PFSK-1 (cell line): ENCODE results near the gene ADAMTS17.

Experiments
- FOXP2 ChIP-seq: optimal IDR thresholded peaks from 2 replicates; pipeline ENCODE3; 2011; ENCODE audit warnings: borderline replicate concordance, control low read depth, inconsistent platforms; ENCODE audit not compliant: insufficient read depth; ENCODE audit errors: extremely low read length, extremely low read depth
- POLR2AphosphoS5 ChIP-seq: IDR thresholded peaks from 2 replicates; pipeline ENCODE4 v1.6.1; 2012; ENCODE audit warnings: low read depth, mild to moderate bottlenecking, control low read depth, low read length, moderate library complexity
- SIN3A ChIP-seq: IDR thresholded peaks from 2 replicates; pipeline ENCODE4 v1.6.1; 2012; ENCODE audit warnings: mild to moderate bottlenecking, low read length, moderate library complexity, borderline replicate concordance; ENCODE audit not compliant: insufficient read depth
- TAF1 ChIP-seq: IDR thresholded peaks from 2 replicates; pipeline ENCODE4 v1.6.1; 2012; ENCODE audit warnings: low read length, control low read depth, borderline replicate concordance; ENCODE audit not compliant: insufficient read depth
- TF ChIP-seq, protein P1 (sequence below), 2 experiments: IDR thresholded peaks; 2 replicates each; pipeline versions ENCODE4 v1.6.1 to v1.8.0; 2011 to 2012; ENCODE audit warnings: low read depth in 2 of 2, low read length in 2 of 2, control low read depth in 1 of 2, inconsistent platforms in 1 of 2, mild to moderate bottlenecking in 1 of 2, moderate library complexity in 1 of 2; ENCODE audit not compliant: insufficient read depth in 1 of 2

ADAMTS17 gene

DNA sequence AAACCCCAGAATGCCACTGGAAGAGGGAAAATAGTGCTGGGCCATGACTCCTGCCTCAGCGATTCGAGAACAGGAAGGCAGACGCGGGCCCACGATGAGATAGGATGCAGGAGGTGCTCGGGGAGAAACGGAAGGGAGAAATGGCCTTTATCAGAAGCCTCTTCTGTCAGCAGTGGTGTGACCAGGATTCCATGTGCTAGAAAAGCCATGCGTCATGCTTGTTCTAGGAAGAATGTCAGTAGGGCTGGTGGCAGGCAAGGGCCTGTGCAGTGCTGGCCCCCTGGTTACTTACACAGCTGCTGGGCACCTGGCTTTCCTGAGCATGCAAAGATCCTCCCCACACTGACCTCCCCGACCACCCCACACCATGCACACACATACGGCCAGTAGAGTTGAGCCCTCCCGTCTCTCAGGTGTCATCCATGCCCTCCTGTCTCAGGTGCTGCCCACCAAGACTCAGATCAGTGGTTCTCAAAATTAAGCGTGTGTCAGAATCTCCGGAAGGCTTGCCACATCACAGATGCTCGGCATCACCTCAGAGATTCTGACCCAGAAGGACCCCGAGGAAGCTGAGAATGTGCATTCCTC, 106.7 kb downstream of the ADAMTS17 start:
- TF ChIP-seq TAF1 = no peak

- TF ChIP-seq SIN3A = no peak
- no peak for TF ChIP-seq POLR2AphosphoS5
- no peak for TF ChIP-seq TAF1
- no peak for TF ChIP-seq FOXP2
Observed at GRCh38 chr15:100234158-100235029, 107.4 kb downstream of the ADAMTS17 start.

- no peak for TF ChIP-seq SIN3A
- no peak for TF ChIP-seq POLR2AphosphoS5
- TF ChIP-seq FOXP2 = no peak
- no peak for TF ChIP-seq TAF1
- TF ChIP-seq, protein P1, sequence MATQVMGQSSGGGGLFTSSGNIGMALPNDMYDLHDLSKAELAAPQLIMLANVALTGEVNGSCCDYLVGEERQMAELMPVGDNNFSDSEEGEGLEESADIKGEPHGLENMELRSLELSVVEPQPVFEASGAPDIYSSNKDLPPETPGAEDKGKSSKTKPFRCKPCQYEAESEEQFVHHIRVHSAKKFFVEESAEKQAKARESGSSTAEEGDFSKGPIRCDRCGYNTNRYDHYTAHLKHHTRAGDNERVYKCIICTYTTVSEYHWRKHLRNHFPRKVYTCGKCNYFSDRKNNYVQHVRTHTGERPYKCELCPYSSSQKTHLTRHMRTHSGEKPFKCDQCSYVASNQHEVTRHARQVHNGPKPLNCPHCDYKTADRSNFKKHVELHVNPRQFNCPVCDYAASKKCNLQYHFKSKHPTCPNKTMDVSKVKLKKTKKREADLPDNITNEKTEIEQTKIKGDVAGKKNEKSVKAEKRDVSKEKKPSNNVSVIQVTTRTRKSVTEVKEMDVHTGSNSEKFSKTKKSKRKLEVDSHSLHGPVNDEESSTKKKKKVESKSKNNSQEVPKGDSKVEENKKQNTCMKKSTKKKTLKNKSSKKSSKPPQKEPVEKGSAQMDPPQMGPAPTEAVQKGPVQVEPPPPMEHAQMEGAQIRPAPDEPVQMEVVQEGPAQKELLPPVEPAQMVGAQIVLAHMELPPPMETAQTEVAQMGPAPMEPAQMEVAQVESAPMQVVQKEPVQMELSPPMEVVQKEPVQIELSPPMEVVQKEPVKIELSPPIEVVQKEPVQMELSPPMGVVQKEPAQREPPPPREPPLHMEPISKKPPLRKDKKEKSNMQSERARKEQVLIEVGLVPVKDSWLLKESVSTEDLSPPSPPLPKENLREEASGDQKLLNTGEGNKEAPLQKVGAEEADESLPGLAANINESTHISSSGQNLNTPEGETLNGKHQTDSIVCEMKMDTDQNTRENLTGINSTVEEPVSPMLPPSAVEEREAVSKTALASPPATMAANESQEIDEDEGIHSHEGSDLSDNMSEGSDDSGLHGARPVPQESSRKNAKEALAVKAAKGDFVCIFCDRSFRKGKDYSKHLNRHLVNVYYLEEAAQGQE (IDR thresholded peaks at IDR 0.05; ENCODE audit: insufficient read depth in 1 of 2, low read depth in 2 of 2, low read length in 2 of 2) = no peak
Observed at GRCh38 chr15:100230784-100231183, 111.0 kb downstream of the ADAMTS17 start.

GRCh38 chr15:100229181-100230163, 112.3 kb downstream of the ADAMTS17 start:
- TF ChIP-seq FOXP2 = no peak
- TF ChIP-seq POLR2AphosphoS5 = no peak
- TF ChIP-seq TAF1 = no peak
- TF ChIP-seq, protein P1 (IDR thresholded peaks at IDR 0.05; ENCODE audit: insufficient read depth in 1 of 2, low read depth in 2 of 2, low read length in 2 of 2) = no peak
- no peak for TF ChIP-seq SIN3A

DNA sequence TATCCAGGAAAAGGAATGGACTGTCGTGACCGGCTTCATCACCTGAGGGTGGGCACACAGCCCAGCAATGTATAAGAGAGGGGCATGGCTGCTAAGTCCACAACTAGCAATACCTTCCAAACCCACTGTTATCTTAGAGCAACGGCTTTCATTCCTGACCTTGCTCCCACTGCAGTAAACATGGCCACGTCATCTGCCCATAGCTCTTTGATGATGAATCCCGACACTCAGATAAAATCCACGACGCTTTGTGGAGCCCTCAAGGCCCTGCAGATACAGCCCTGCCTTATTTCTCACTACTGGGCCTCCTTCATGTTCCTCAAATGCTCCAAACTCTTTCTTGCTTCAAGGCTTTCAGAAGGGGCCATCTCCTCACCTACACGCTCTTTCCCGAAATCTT, 114.0 kb downstream of the ADAMTS17 start:
- TF ChIP-seq FOXP2 = no peak
- no peak for TF ChIP-seq TAF1
- TF ChIP-seq, protein P1 (IDR thresholded peaks at IDR 0.05; ENCODE audit: insufficient read depth in 1 of 2, low read depth in 2 of 2, low read length in 2 of 2) = no peak
- no peak for TF ChIP-seq SIN3A
- no peak for TF ChIP-seq POLR2AphosphoS5
